CD4-positive, alpha-beta T cell treated with Interleukin-10 for 1 hour (primary cell): ENCODE data around the gene PPP1R7.

Source experiments
- DNase-seq: peaks from one replicate; pipeline ENCODE4 v3.0.0-alpha.2; 2020

PPP1R7 gene

GRCh38 chr2:241198381-241199279 lies 48.4 kb downstream of the PPP1R7 start:
- no peak for DNase-seq

- DNase-seq = no peak
These were observed 49.0 kb downstream of the PPP1R7 start for GRCh38 chr2:241199286-241199685.

GRCh38 chr2:241199897-241200821 lies 49.9 kb downstream of the PPP1R7 start:
- DNase-seq = no peak

- no peak for DNase-seq
These were observed 50.6 kb downstream of the PPP1R7 start for GRCh38 chr2:241200822-241201395.

GRCh38 chr2:241201445-241202267 lies 51.4 kb downstream of the PPP1R7 start:
- DNase-seq = no peak

GRCh38 chr2:241202268-241202585 lies 52.0 kb downstream of the PPP1R7 start:
- no peak for DNase-seq

- no peak for DNase-seq
These were observed 52.4 kb downstream of the PPP1R7 start for GRCh38 chr2:241202681-241203080.

- DNase-seq = no peak
These were observed 53.1 kb downstream of the PPP1R7 start for GRCh38 chr2:241203218-241204009.

GRCh38 chr2:241204010-241204384 lies 53.7 kb downstream of the PPP1R7 start:
- no peak for DNase-seq

GRCh38 chr2:241204490-241204889 lies 54.2 kb downstream of the PPP1R7 start:
- DNase-seq = no peak

GRCh38 chr2:241205086-241205485 lies 54.8 kb downstream of the PPP1R7 start:
- DNase-seq = no peak

GRCh38 chr2:241207151-241207550 lies 56.9 kb downstream of the PPP1R7 start:
- DNase-seq = no peak

GRCh38 chr2:241207641-241208040 lies 57.4 kb downstream of the PPP1R7 start:
- no peak for DNase-seq

GRCh38 chr2:241208058-241208457 lies 57.8 kb downstream of the PPP1R7 start:
- DNase-seq = no peak

- DNase-seq = no peak
These were observed 59.0 kb downstream of the PPP1R7 start for GRCh38 chr2:241209271-241209670.

GRCh38 chr2:241211276-241211675 lies 61.0 kb downstream of the PPP1R7 start:
- no peak for DNase-seq

GRCh38 chr2:241213041-241213440 lies 62.8 kb downstream of the PPP1R7 start:
- no peak for DNase-seq

GRCh38 chr2:241213567-241213966 lies 63.3 kb downstream of the PPP1R7 start:
- DNase-seq = no peak

GRCh38 chr2:241214209-241214608 lies 63.9 kb downstream of the PPP1R7 start:
- DNase-seq = no peak

GRCh38 chr2:241214766-241215165 lies 64.5 kb downstream of the PPP1R7 start:
- DNase-seq = no peak

GRCh38 chr2:241215421-241215820 lies 65.2 kb downstream of the PPP1R7 start:
- DNase-seq = no peak
